Measurements from ENCODE around the gene CDK19. TPM values are rescaled to one million over a fixed set of nuclear protein-coding genes. Genes with fewer than 3 reads are reported as not detected.
A peak's percentile ranks its signal among the peaks of the same experiment; 100 is the strongest.

Gene CDK19
- polyA plus RNA-seq, 1 donor (not counting 4 experiments of a cell fraction or from before 2014, with no cell fraction given), result 6.4 TPM

DNA sequence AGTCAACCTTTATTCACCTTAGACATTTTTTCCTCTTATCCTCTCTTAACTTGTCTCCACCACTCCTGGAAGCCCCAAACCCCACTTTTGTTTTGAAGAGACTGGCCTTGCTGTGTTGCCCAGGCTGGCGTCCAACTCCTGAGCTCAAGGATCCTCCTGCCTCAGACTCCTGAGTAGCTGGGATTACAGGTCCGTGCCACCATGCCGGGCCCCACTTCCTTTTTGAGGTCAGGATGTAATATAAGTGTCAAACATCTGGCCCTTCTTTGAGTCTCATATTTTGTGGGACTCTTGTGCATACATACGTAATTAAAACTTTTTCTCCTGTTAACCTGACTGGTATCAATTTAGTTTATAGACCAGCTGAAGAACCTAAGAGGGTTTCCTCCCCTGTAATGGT, 1.4 kb upstream of the CDK19 start:
- Histone ChIP-seq H3K4me3 (ENCODE audit: control insufficient read depth in 2 of 3, extremely low read depth in 1 of 3, insufficient read depth in 2 of 3, low read depth in 1 of 3, low read length in 3 of 3) (no peak overlapping the region), H3K27ac (ENCODE audit: control insufficient read depth, insufficient read depth, low read length) (no peak overlapping the region), H3K4me1 (ENCODE audit: control insufficient read depth, extremely low read depth, insufficient read depth, low read length) (peaks cover 25% of the 10 kb centered on the region), H3K9me3 (ENCODE audit: control insufficient read depth, low read depth, low read length) (no peaks in the 10 kb centered on the region), H4K20me1 (ENCODE audit: control insufficient read depth, extremely low read depth, insufficient read depth, low read length) (no peaks in the 10 kb centered on the region), H2AFZ (ENCODE audit: control insufficient read depth, low read length) (no peak overlapping the region), H3K9ac (ENCODE audit: control insufficient read depth, extremely low read depth, insufficient read depth, low read length) (no peak overlapping the region), H3K4me2 (ENCODE audit: control insufficient read depth, extremely low read depth, insufficient read depth, low read depth, low read length) (peak overlapping the region; percentile 96), H3K79me2 (ENCODE audit: control insufficient read depth, insufficient read depth, low read length) (peaks cover 16% of the 10 kb centered on the region), H3K27me3 (ENCODE audit: control insufficient read depth, extremely low read depth, insufficient read depth, low read length) (no peaks in the 10 kb centered on the region), H3K36me3 (ENCODE audit: control insufficient read depth in 2 of 2, extremely low read depth in 1 of 2, insufficient read depth in 2 of 2, low read length in 2 of 2) (no peaks in the 10 kb centered on the region), H3K9me1 (ENCODE audit: control insufficient read depth, extremely low read depth, insufficient read depth, low read length) (no peaks in the 10 kb centered on the region)
- DNase-seq (ENCODE audit: low read depth, low spot score) (no peak), FAIRE-seq (no peak)
- TF ChIP-seq EZH2 (IDR thresholded peaks at IDR 0.05; ENCODE audit: low read length), result no peak
- TF ChIP-seq, protein P1, sequence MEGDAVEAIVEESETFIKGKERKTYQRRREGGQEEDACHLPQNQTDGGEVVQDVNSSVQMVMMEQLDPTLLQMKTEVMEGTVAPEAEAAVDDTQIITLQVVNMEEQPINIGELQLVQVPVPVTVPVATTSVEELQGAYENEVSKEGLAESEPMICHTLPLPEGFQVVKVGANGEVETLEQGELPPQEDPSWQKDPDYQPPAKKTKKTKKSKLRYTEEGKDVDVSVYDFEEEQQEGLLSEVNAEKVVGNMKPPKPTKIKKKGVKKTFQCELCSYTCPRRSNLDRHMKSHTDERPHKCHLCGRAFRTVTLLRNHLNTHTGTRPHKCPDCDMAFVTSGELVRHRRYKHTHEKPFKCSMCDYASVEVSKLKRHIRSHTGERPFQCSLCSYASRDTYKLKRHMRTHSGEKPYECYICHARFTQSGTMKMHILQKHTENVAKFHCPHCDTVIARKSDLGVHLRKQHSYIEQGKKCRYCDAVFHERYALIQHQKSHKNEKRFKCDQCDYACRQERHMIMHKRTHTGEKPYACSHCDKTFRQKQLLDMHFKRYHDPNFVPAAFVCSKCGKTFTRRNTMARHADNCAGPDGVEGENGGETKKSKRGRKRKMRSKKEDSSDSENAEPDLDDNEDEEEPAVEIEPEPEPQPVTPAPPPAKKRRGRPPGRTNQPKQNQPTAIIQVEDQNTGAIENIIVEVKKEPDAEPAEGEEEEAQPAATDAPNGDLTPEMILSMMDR (optimal IDR thresholded peaks at IDR 0.05 in 1 of 3, IDR thresholded peaks at IDR 0.05 in 1 of 3, conservative IDR thresholded peaks at IDR 0.05 in 1 of 3; ENCODE audit: extremely low read depth in 1 of 3, insufficient read depth in 2 of 3, low read length in 3 of 3), result no peak
- dilution Hi-C loops (cut with MboI; ENCODE audit: extremely low pct_ligation_motif_present, low sequenced_read_pairs), result no loop called here

DNA sequence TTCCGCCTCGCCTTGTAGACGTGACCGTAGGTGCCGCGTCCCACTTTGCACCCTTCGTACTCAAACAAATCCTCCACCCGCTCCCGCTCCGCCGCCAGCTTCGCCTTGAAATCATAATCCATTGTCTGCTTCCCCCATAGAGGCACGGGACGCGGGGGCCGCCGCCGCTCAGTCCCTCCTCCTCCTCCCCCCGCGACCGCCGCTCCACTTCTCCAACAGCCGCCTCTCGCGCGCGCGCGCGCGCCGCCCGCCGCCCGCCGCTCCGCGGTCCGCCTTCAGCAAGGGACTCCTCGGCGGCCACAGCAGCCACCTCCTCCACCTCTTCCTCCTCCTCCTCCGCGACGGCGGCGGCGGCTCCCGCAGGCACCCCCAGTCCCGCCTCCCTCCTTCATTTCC, 256 bp downstream of the CDK19 start:
- dilution Hi-C loops (cut with MboI; ENCODE audit: extremely low pct_ligation_motif_present, low sequenced_read_pairs), result no loop called here
- Histone ChIP-seq H3K9me3 (ENCODE audit: control insufficient read depth, low read depth, low read length) (no peaks in the 10 kb centered on the region), H3K27me3 (ENCODE audit: control insufficient read depth, extremely low read depth, insufficient read depth, low read length) (no peaks in the 10 kb centered on the region), H3K27ac (ENCODE audit: control insufficient read depth, insufficient read depth, low read length) (peak overlapping the region; percentile 100), H4K20me1 (ENCODE audit: control insufficient read depth, extremely low read depth, insufficient read depth, low read length) (no peaks in the 10 kb centered on the region), H3K9me1 (ENCODE audit: control insufficient read depth, extremely low read depth, insufficient read depth, low read length) (no peaks in the 10 kb centered on the region), H2AFZ (ENCODE audit: control insufficient read depth, low read length) (peak overlapping the region; percentile 96), H3K4me3 (ENCODE audit: control insufficient read depth in 2 of 3, extremely low read depth in 1 of 3, insufficient read depth in 2 of 3, low read depth in 1 of 3, low read length in 3 of 3) (peak overlapping the region; percentile 72 to 99 (median 95)), H3K4me2 (ENCODE audit: control insufficient read depth, extremely low read depth, insufficient read depth, low read depth, low read length) (peak overlapping the region; percentile 62), H3K9ac (ENCODE audit: control insufficient read depth, extremely low read depth, insufficient read depth, low read length) (peak overlapping the region; percentile 98), H3K36me3 (ENCODE audit: control insufficient read depth in 2 of 2, extremely low read depth in 1 of 2, insufficient read depth in 2 of 2, low read length in 2 of 2) (no peaks in the 10 kb centered on the region), H3K4me1 (ENCODE audit: control insufficient read depth, extremely low read depth, insufficient read depth, low read length) (peaks cover 25% of the 10 kb centered on the region), H3K79me2 (ENCODE audit: control insufficient read depth, insufficient read depth, low read length) (peaks cover 16% of the 10 kb centered on the region)
- DNase-seq (ENCODE audit: low read depth, low spot score) (no peak), FAIRE-seq (no peak)
- no peak for TF ChIP-seq EZH2 (IDR thresholded peaks at IDR 0.05; ENCODE audit: low read length)
- TF ChIP-seq, protein P1 (optimal IDR thresholded peaks at IDR 0.05 in 1 of 3, IDR thresholded peaks at IDR 0.05 in 1 of 3, conservative IDR thresholded peaks at IDR 0.05 in 1 of 3; ENCODE audit: extremely low read depth in 1 of 3, insufficient read depth in 2 of 3, low read length in 3 of 3), result no peak
